HG02840 (cell line): ENCODE data around the gene ARPC2.

Experiments
- ATAC-seq: cut with Tn5 transposase; IDR thresholded peaks from one replicate; pipeline ENCODE4 v1.9.1; 2021; ENCODE audit warnings: mild to moderate bottlenecking, moderate library complexity, moderate number of reproducible peaks; ENCODE audit not compliant: unreplicated experiment, low FRiP score

Gene ARPC2

GRCh38 chr2:218252509-218253231, 35.7 kb downstream of the ARPC2 start:
- no peak for ATAC-seq

GRCh38 chr2:218253232-218253625, 36.2 kb downstream of the ARPC2 start:
- ATAC-seq: no peak

- ATAC-seq: no peak
These were observed 38.5 kb downstream of the ARPC2 start for GRCh38 chr2:218255446-218255845.

GRCh38 chr2:218256612-218257350, 39.8 kb downstream of the ARPC2 start:
- ATAC-seq: no peak

- ATAC-seq: no peak
These were observed 40.5 kb downstream of the ARPC2 start for GRCh38 chr2:218257390-218257981.

GRCh38 chr2:218259099-218259961, 42.3 kb downstream of the ARPC2 start:
- no peak for ATAC-seq

- ATAC-seq: no peak
These were observed 43.2 kb downstream of the ARPC2 start for GRCh38 chr2:218260166-218260565.

GRCh38 chr2:218260742-218261422, 43.9 kb downstream of the ARPC2 start, which contains the start of gene GPBAR1:
Gene GPBAR1 (plus strand): TSS chr2:218261015. CDS start chr2:218262725, 1,710 bp downstream.
- no peak for ATAC-seq

GRCh38 chr2:218261423-218262236, 44.6 kb downstream of the ARPC2 start:
- ATAC-seq: no peak

- no peak for ATAC-seq
These were observed 45.2 kb downstream of the ARPC2 start for GRCh38 chr2:218262237-218262600.

- no peak for ATAC-seq
These were observed 45.9 kb downstream of the ARPC2 start for GRCh38 chr2:218262631-218263586.

- no peak for ATAC-seq
These were observed 47.0 kb downstream of the ARPC2 start for GRCh38 chr2:218263817-218264641.

- no peak for ATAC-seq
These were observed 48.0 kb downstream of the ARPC2 start for GRCh38 chr2:218264773-218265561.

- ATAC-seq: no peak
These were observed 48.6 kb downstream of the ARPC2 start for GRCh38 chr2:218265626-218266025.

GRCh38 chr2:218266316-218266979, 49.5 kb downstream of the ARPC2 start:
- no peak for ATAC-seq

GRCh38 chr2:218267259-218267658, 50.3 kb downstream of the ARPC2 start:
- no peak for ATAC-seq
